ENCODE results near the gene SHF. TPM values are rescaled to one million over a fixed set of nuclear protein-coding genes. Genes with fewer than 3 reads are reported as not detected.

Gene SHF
- total and polyA plus RNA-seq, 2 of the 8 experiments (the other 6 are each of a cell fraction or from before 2014, with no cell fraction given): 13.1 to 26.7 TPM

GRCh38 chr15:45179221-45179985 is 8.4 kb downstream of the SHF start:
- CTCF ChIA-PET (ENCODE audit: partially characterized antibody): interaction anchor here (0.7 to 41.8 kb wide), 8 partner anchors 5 to 368 kb away, joined by 3 to 1117 read pairs (median 4); partner anchors contain the start of gene SHF
- Histone ChIP-seq H3K79me1 (ENCODE audit: low read depth, low read length) (peaks cover 13% of the 10 kb centered on the region), H3K27me3 (replicated peaks in 1 of 4; ENCODE audit: control insufficient read depth in 3 of 4, extremely low read depth in 1 of 4, insufficient read depth in 3 of 4, low read length in 3 of 4) (no peaks in the 10 kb centered on the region), H3K14ac (ENCODE audit: insufficient read length) (no peak overlapping the region), H3K9me3 (ENCODE audit: insufficient read depth in 2 of 2, low read depth in 1 of 2, low read length in 1 of 2) (no peaks in the 10 kb centered on the region), H3K23ac (ENCODE audit: insufficient read length) (no peak overlapping the region), H3K23me2 (ENCODE audit: low read depth, low read length) (no peaks in the 10 kb centered on the region), H3K4me3 (ENCODE audit: extremely low read depth in 1 of 4, insufficient read depth in 2 of 4, low read depth in 3 of 4, low read length in 4 of 4) (no peak overlapping the region), H2BK20ac (ENCODE audit: low read length) (peak overlapping the region; percentile 13; the same call in 1 of the 2 replicates), H3K79me2 (ENCODE audit: control insufficient read depth in 1 of 2, insufficient read depth in 2 of 2, low read length in 2 of 2) (peaks cover under 1 to 34% of the 10 kb centered on the region in 2 experiments; a peak in 2 of 4 replicates), H3K9ac (replicated peaks in 1 of 4; ENCODE audit: extremely low read depth in 1 of 4, low read depth in 3 of 4, low read length in 3 of 4) (no peak overlapping the region; a peak in 1 of 7 replicates), H2BK5ac (ENCODE audit: low read depth, low read length) (peak overlapping the region; percentile 47; the same call in 1 of the 2 replicates), H4K20me1 (replicated peaks in 1 of 2; ENCODE audit: control insufficient read depth in 1 of 2, insufficient read depth in 2 of 2, low read length in 2 of 2) (peaks cover 10 to 27% of the 10 kb centered on the region in 2 experiments), H4K8ac (ENCODE audit: extremely low read depth, insufficient read depth, low read length) (no peak overlapping the region), H3K4ac (replicated peaks; ENCODE audit: insufficient read length, low read depth, low read length) (no peak overlapping the region), H3K56ac (replicated peaks; ENCODE audit: insufficient read length, low read depth, low read length) (no peak overlapping the region), H2AFZ (ENCODE audit: low read length) (no peak overlapping the region), H2BK120ac (replicated peaks; ENCODE audit: low read depth, low read length) (no peak overlapping the region), H4K91ac (replicated peaks; ENCODE audit: insufficient read length, low read length) (no peak overlapping the region), H3K18ac (ENCODE audit: extremely low read depth, low read length) (no peak overlapping the region), H3K27ac (ENCODE audit: low read depth, low read length) (no peak overlapping the region), H2BK15ac (ENCODE audit: low read length) (0 out of 2 replicates have a peak overlapping the region, but pooled peaks have one; percentile 83), H3K4me2 (ENCODE audit: insufficient read depth in 1 of 2, low read depth in 2 of 2, low read length in 2 of 2) (no peak overlapping the region), H3K36me3 (ENCODE audit: control insufficient read depth in 2 of 4, insufficient read depth in 4 of 4, low read length in 3 of 4) (peaks cover 0 to 5% (median 0%) of the 10 kb centered on the region in 4 experiments; a peak in 3 of 8 replicates), H3K4me1 (replicated peaks in 1 of 4; ENCODE audit: control insufficient read depth in 3 of 4, insufficient read depth in 4 of 4, low read length in 3 of 4) (peaks cover 5 to 24% (median 15%) of the 10 kb centered on the region in 4 experiments), H4K5ac (ENCODE audit: insufficient read length, low read depth, low read length) (no peak overlapping the region), H2BK12ac (ENCODE audit: low read depth, low read length) (no peak overlapping the region), H2AK5ac (ENCODE audit: low read depth, low read length) (no peak overlapping the region)
- TF ChIP-seq RAD21 (IDR thresholded peaks at IDR 0.05 in 1 of 2, conservative IDR thresholded peaks at IDR 0.05 in 1 of 2; ENCODE audit: low read depth in 2 of 2, low read length in 2 of 2): peak; percentile 39 to 63
- no peak for TF ChIP-seq EGR1 (IDR thresholded peaks at IDR 0.05; ENCODE audit: borderline replicate concordance, low read depth, low read length)
- no peak for TF ChIP-seq TBP (IDR thresholded peaks at IDR 0.05; ENCODE audit: low read depth, low read length)
- TF ChIP-seq CTCF (IDR thresholded peaks at IDR 0.05; ENCODE audit: control extremely low read depth in 1 of 3, insufficient read depth in 1 of 3, low read depth in 1 of 3, low read length in 3 of 3): peak; percentile 69 to 90 (median 73)
- peak; percentile 55; the same call in 1 of the 2 replicates for TF ChIP-seq YY1 (IDR thresholded peaks at IDR 0.05; ENCODE audit: low read depth, low read length)
- TF ChIP-seq SIN3A (conservative IDR thresholded peaks at IDR 0.05 in 1 of 2, IDR thresholded peaks at IDR 0.05 in 1 of 2; ENCODE audit: low read depth in 1 of 2, low read length in 2 of 2): 0 out of 4 replicates have a peak, but pooled peaks of 1 of the 2 experiments have one; percentile 30
- peak; percentile 73 for FAIRE-seq
- POLR2A ChIA-PET (ENCODE audit: partially characterized antibody): interaction anchor here (0.8 to 5.4 kb wide), 6 partner anchors 8 to 21 kb away, joined by 3 to 50 read pairs (median 5); partner anchors contain the start of gene SHF
- 88% methylated on average over 13 of the region's 13 CpGs; no CpG with 5 or more reads in 1 of the 2 experiments for whole genome bisulfite sequencing, 2 experiments (ENCODE audit: extremely low coverage in 1 of 2, insufficient coverage in 1 of 2, insufficient read length in 1 of 2, insufficient replicate concordance in 2 of 2, low coverage in 1 of 2, low lambda C conversion rate in 2 of 2, missing lambda C conversion rate in 1 of 2)
- DNase-seq (ENCODE audit: low read depth in 1 of 2, low spot score in 2 of 2): peak in 1 of 2 experiments; percentile 75
